Measurements from ENCODE around the gene CLCN7.

DNA sequence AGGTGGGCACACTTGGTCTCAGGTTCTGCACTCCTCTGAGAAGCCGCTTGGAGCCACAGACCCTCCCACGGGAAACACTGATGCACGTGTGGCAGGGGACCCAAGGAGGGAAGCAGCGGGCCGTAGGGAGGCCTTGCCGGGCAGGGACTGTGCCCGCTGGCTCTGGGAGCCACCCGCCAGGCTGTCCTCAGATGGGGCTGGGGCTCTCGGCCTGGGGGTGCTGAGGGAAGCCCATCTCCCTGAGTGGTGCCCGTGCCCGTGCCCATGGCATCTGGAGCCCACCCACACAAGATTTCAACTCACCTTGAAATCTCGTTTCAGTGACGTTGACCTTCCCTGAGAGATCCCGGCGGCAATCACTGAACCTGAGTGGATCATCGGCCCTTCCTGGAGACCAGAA lies 17.9 kb downstream of the CLCN7 start:
- no peak for TF ChIP-seq EP300 (IDR thresholded peaks at IDR 0.05; ENCODE audit: borderline replicate concordance in 1 of 2, low read depth in 2 of 2, low read length in 2 of 2)
- TF ChIP-seq SUZ12 (IDR thresholded peaks at IDR 0.05; ENCODE audit: low read length), result no peak
- TF ChIP-seq, protein P1, sequence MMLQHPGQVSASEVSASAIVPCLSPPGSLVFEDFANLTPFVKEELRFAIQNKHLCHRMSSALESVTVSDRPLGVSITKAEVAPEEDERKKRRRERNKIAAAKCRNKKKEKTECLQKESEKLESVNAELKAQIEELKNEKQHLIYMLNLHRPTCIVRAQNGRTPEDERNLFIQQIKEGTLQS (IDR thresholded peaks at IDR 0.05; ENCODE audit: insufficient read depth, low read depth, low read length), result no peak
- no peak for TF ChIP-seq SIN3A (conservative IDR thresholded peaks at IDR 0.05 in 1 of 2, IDR thresholded peaks at IDR 0.05 in 1 of 2; ENCODE audit: low read depth in 1 of 2, low read length in 2 of 2)
